MM.1S (cell line): Measurements from ENCODE around the gene GIPR.

Experiments
- EZH2phosphoT487 ChIP-seq: fragments of 300-600 bp; sonication (generic); IDR thresholded peaks from 2 replicates; pipeline ENCODE4 v1.6.1; 2018; ENCODE audit warnings: antibody characterized with exemption, low read length
- TF ChIP-seq, protein P1 (sequence below): fragments of 300-600 bp; sonication (generic); IDR thresholded peaks from 2 replicates; pipeline ENCODE4 v1.5.1; 2016; ENCODE audit warnings: antibody characterized with exemption, low read length, mixed read lengths

GRCh38 chr19:45682908-45683307, 14.9 kb downstream of the GIPR start:
- TF ChIP-seq EZH2phosphoT487, result no peak
- TF ChIP-seq, protein P1, sequence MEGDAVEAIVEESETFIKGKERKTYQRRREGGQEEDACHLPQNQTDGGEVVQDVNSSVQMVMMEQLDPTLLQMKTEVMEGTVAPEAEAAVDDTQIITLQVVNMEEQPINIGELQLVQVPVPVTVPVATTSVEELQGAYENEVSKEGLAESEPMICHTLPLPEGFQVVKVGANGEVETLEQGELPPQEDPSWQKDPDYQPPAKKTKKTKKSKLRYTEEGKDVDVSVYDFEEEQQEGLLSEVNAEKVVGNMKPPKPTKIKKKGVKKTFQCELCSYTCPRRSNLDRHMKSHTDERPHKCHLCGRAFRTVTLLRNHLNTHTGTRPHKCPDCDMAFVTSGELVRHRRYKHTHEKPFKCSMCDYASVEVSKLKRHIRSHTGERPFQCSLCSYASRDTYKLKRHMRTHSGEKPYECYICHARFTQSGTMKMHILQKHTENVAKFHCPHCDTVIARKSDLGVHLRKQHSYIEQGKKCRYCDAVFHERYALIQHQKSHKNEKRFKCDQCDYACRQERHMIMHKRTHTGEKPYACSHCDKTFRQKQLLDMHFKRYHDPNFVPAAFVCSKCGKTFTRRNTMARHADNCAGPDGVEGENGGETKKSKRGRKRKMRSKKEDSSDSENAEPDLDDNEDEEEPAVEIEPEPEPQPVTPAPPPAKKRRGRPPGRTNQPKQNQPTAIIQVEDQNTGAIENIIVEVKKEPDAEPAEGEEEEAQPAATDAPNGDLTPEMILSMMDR, result no peak
